EH (cell line): ENCODE results near the gene BRD7.
"Not testable (repeated sequence)": the region's sequence is repeated elsewhere in the genome, so short reads cannot be mapped to it uniquely, and the experiment has no call there.

Source experiments
- DNase-seq: peaks from one replicate; pipeline ENCODE4 v3.0.0-alpha.2; 2015; ENCODE audit warnings: low read depth

Gene BRD7

DNA sequence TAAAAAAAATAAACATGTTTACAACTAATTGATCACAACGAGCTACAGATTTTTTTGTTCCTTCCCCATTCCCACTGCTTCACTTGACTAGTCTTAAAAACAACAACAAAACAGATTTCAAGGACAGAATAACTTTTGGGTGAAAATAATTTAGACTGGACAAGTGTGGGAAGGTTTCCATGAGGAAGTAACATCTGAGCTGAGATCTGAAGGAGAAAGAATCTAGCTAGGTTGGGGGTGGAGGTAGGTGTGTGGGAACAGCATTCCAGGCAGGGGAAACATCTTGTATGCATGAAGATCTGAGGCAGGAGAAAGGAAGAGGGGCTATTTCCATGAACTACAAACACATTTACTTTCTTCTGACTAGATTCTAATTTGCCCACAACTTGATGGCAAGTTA lies 9.2 kb downstream of the BRD7 start:
- no peak for DNase-seq

DNA sequence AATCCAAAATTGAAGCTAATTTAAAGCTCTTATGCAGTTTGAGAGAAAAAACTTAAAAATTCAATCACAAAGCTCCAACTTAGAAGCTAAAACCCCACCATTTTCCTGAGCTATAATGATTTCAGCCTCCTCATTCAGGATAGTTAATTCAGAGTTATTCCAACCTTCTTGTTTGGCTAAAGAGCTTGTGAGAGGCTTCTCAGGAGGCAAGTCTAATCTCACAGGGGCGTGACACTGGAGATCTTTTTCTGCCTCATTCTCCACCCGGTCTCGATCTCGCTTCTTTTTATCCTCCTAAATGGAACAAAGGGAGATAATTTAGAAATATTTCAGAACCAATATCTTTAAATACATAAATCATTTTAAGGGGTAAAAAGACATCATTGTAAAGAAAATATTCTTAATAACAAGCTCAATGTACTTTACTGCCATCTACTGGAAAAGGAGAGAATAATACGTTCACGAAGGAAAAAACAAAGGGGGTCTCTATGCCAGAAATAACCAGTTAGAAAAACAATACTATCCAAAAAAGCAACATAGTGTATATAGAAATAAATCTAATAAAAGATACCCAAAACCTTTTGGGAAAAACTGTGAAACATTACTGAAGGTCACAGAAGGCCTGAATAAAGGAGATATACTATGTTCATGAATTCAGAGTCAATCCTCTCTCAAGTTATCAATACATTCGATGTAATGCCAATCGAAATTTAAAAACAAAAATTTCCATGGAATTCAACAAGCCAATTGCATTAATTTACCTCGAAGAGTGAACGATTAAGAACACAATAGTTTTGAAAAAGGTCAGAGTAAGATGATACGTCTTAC lies 13.9 kb downstream of the BRD7 start:
- DNase-seq: peak; percentile 30

DNA sequence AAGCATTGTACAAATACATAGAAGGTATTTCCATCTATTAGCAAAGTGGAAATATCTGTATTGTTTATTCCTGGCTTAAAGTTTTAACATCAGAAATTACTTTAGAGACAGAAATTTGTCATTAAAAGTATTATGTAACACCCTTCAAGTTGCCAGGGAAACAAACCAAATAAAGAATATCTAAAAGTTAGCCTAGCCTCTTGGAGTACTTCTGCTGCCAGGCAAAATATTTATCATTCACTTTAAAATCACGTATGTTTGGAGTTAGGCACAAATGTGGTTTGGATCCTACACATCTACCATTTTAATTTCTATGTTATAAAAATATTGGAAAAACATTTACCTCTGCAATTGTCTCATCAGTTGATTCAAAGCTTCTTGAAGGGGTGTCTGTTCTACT lies 14.7 kb downstream of the BRD7 start:
- DNase-seq: no peak

DNA sequence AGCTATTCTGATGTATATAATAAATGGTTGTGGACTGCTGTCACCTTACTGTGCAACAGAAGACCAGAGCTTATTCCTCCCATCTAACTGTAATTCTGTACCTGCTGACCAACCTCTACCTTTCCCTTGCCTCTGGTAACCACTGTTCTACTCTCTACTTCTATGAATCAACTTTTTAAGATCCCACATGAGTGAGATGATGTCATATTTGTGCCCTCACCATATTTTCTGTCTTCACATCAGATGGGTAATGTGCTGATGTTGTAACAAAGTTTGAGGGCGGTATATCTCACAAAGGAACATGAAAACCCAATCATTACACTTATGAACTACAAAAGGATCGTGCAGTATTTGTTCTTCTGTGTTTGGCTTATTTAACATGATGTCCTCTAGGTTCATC lies 16.8 kb downstream of the BRD7 start:
- DNase-seq: no peak

DNA sequence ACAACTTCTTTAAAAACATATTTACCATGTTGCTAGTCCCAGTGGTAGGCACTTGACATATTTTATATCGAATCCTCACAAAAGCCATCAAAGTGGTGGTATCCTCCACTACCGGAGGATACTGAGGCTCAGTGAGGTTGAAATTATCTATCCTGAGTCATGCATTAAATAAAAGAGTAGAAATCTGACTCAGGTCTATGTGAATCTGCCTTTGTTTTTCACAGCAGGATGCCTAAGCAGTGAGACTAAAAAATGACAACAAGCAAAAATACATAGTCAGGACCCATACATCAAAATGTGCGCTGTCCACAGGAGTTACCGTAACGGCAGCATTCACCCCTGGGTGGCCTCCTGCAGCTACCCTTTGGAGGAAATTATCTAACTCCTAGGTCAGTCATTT lies 17.7 kb downstream of the BRD7 start:
- DNase-seq: no peak

DNA sequence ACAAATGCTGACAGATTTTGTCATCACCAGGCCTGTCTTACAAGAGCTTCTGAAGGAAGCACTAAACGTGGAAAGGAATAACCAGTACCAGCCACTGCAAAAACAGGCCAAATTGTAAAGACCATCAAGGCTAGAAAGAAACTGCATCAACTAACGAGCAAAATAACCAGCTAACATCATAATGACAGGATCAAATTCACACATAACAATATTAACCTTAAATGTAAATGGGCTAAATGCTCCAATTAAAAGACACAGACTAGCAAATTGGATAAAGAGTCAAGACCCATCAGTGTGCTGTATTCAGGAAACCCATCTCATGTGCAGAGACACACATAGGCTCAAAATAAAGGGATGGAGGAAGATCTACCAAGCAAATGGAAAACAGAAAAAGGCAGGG lies 23.6 kb downstream of the BRD7 start:
- DNase-seq: not testable (repeated sequence)

DNA sequence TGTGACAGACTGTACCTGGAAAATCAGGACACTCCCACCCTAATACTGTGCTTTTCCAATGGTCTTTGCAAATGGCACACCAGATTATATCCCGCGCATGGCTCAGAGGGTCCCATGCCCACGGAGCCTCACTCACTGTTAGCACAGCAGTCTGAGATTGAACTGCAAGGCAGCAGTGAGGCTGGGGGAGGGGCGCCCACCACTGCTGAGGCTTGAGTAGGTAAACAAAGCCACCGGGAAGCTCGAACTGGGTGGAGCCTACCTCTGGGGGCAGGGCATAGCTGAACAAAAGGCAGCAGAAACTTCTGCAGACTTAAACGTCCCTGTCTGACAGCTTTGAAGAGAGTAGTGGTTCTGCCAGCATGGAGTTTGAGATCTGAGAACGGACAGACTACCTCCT lies 25.2 kb downstream of the BRD7 start:
- not testable (repeated sequence) for DNase-seq

DNA sequence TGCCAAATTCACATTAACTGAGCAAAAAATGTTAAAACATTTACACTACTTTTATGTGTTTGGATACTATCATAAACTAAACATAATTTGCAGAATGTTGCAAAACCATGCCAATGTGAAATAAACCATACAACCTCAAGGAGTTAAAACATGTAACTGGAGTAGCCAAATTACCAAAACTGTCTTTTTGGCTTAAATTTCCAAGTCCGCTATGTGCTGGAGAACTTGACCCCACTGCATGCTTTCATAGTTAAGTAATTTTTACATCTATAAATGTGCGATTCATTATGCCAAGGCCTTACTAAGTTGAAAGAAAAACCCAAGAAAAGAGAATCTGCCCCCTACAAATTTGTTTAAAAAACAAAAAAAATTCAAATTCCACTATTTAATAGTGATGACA lies 28.2 kb downstream of the BRD7 start:
- DNase-seq: peak; percentile 30

DNA sequence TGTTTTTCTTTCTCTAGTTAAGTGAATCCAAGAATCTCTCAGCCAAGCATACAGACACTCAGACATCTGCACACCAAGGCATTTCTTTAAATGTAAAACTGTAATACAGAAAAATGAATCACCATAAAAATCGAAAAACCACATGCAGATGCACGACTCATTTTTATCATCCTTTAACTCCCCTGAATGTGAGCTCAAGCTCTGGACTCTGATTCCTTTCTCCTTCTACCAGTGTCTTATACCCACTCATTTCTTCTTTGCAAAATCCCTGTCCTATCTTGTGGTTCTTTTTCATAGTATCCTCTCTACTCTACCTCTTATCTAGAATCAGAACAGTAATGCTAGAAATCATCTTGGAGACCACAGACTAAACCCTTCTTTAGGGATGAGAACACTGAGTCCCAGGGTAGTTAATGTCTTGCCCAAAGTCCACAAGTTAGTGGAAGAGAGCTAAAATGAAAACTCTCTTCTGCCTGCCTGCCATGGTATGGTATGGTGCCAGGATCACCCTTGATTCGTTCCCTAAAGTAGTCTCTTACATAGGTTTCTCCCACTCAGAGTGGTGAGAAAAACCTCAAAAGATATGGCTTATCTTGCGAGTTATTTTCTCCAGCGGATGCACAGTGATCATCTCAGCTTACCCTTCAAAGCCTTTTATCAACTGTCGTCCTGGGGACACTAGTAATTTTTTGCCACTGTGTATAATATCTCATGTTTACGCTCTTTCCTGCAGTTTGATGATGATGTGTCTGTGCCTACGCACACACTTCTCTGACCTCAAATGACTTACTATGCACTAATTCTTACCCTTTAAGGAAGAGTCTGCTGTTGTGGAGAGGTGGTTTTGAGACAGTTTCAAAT lies 30.2 kb downstream of the BRD7 start:
- peak; percentile 46 for DNase-seq

DNA sequence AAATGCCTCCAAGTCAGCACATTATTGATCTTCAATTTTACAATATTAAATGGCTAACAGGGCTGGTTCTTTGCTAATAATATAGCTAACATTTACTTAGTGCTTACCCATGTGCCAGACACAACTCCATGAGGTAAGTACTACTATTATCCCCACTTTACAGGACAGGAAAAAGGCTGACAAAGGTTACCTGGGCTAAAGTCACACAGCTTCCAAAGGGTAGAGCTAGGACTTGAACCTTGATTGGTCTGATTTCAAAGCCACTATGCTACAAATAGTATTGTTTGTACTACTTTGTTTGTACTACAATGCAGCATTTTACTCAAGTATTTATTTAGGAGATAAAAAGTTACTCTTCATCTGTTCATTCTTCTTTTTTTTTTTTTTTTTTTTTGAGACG lies 31.9 kb downstream of the BRD7 start:
- DNase-seq: no peak

DNA sequence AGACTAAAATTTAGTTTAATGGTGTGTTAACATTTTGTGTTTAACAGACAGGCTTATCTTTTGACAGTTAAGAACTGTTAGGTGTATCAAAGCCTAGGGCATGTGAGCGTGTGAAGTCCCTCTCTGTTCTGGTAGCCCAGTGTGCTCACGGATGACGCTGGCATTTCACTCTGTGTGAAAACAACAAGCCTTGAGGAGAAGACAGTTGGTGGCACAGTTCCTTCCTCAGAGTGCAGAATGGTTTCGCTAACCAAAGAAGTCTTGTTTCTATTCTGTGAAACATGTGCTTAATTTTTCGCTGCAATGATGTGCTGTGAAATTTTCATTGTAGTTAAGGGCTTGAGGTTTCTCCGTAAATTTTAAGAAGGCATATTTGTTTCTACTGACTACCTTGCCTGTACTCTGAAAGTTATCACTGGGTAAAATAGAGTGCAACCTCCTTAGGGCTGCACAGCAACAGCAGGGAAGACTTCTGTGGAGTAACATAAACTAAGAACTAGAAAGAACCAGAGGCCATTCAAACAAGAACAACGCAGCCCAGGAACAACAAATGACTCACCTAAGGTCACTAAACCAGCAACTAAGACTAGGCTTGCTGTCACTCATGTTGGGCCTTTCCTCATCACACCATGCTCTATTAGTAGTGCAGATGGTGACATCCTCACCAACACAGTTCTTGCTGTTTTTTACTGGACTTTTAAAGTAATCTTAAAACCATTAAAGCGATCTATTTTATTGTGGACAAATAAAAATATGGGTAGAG lies 33.4 kb downstream of the BRD7 start:
- peak; percentile 18 for DNase-seq

DNA sequence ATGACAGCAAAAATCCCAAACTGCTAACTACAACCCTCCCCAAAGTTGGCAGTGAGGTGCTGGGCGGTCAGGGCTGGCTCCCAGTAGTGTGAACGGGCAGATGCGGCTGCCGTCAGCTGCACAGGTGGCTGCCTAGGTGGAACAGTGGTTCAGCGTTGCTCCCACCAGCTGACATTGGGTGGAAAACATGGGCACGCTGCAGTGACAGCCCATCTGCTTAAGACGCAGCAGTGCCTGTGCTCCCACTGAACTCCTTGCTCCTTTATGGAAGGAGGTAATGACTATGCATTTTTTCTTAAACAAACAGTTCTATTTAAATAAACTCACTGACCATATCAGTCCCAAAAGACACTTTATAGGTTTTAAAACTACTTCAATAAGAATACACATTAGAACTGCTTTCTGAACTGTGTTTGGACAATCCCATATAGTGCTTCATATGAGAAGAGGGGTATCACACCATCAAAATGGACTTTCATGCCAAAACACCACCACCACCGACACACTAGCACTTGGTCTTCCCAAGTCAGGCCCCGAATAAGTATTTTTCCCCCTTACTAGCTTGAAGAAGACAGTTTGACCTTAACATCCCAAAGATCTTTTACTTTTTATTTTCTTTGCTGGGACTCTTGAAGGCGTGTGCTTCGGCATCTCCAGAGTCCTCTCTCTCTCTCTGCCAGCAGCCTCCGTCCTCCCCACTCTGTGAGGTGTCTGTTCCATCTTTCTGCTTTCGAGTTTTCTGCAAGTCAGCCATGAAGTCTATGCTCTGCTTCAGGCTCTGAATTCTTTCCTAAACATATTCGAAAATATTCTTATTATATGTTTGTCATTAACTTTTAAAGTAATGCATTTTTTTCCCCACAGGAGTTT lies 34.4 kb downstream of the BRD7 start:
- no peak for DNase-seq

DNA sequence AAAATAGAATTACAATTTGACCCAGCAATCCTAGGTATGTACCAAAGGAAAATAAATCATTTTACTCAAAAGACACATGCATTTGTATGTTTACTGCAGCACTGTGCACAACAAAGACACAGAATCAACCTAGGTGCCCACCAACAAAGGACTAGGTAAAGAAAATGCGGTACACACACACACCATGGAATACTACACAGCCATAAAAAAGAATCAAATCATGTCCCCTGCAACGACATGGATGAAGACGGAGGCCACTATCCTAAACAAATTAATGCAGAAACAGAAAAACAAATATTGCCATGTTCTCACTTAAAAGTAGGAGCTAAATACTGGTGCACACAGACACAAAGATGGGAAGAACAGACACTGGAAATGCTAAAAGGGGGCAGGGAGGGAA lies 36.2 kb downstream of the BRD7 start:
- no peak for DNase-seq

DNA sequence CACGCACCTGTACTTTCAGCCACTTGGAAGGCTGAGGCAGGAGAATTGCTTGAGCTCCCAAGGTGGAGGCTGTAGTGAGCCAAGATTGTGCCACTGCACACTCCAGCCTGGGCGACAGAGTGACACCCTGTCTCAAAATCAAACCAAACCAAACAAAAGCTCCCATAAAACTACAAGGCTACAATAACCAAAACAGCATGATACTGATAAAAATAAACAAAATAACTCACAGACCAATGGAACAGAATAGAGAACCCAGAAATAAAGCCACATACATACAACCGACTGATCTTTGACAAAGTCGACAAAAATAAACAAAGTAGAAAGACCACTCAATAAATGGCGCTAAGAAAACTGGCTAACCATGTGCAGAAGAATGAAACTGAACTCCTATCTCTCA lies 37.2 kb downstream of the BRD7 start:
- DNase-seq: no peak

DNA sequence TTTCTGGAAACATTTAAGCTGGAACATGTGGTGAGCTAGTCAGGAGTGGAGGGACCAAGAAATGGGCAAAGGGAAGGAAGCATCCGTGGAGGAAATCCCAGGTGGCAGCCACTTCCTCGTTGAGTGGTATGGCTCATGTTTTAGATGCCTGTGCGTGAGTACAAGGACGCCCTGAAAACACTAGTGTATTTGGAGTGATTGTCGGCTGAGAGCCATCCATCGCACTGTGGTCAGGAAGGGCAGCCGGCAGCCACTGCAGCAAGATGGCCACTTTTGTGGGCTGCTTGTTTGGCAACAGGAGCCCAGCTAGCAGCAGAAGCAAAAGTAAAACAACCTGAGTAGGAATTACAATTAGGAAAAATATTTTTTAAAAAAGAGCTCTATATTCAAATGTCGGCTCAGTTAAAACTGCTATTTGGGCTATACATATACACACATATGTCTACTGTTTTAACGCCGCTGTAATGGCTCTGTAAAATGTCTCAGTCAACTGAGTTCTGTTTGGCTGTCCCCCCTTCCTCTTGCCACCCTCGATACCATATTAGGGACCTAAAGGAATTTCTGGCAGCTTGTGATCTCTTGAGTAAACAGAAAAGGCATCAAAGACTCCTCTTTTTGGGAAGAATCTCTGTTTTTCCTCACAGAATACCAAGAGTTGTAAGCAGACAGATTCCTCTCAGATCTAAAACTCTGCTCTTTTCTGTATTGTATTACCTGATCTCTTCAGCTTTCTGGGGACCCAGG lies 39.2 kb downstream of the BRD7 start:
- no peak for DNase-seq

DNA sequence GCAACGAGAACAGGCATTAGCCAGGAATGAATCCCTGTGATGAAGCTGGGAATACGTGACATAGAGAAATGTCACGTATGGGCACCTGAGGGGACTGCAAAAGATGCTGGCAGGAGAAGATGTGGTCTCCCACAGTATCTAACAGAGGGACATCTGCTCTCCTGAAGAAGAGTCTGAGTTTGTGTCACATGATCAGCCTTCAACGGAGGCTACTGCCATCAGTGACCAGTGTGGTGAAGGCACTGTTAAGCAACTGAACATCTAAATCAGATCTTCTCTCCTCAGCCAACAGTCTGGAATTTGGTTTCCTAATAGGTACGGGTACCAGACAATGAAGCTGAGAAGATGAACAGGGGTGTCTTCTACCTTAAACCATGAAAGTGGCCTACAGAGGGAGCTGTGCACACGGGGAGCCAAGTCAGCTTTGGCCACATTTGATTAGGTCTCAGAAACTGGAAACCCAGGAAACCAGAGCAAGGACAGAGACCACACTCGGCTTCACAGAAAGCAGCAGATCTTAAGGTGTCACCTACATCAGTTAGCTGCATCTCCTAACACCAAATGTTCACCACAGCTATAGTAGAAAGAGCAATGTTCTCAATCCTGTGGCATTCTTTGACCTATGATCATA lies 41.8 kb downstream of the BRD7 start:
- DNase-seq: peak; percentile 35

DNA sequence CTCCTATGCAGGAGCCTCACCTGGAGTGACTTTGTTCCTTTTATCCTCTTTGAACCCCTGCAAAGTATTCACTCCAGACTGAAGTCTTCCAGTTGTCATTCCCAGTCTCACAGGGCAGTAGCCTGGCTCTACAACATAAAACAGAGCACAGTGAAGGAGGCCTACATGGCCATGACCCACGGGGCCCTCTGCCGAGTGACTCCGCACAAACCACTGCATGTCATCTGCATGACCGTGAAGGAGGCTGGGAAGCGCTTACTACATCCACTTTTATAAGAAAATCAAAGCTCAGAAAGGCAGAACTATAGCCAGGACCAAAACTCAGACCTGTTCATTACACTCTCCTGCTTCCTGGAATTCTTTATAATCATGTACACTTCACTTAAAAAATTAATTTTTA lies 42.5 kb downstream of the BRD7 start:
- DNase-seq: no peak

DNA sequence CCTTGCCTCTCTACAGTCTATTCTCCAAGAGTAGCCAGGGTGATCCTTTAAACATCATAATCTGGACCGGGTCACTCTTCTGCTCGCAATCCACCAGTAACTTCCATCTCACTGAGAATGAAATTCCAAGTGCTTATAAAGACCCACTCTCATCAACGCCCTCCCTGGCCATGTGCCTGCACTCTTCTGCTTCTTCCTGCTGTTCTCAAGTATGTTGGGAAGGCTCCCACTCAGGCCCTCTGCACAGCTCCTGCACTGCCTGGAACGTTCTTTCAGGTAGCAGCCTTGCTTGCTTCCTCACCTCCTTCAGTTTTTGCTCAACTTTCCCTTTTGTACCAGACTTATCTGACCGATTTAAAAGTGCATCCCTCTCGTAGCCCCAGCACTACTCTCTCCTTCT lies 44.4 kb downstream of the BRD7 start:
- no peak for DNase-seq

DNA sequence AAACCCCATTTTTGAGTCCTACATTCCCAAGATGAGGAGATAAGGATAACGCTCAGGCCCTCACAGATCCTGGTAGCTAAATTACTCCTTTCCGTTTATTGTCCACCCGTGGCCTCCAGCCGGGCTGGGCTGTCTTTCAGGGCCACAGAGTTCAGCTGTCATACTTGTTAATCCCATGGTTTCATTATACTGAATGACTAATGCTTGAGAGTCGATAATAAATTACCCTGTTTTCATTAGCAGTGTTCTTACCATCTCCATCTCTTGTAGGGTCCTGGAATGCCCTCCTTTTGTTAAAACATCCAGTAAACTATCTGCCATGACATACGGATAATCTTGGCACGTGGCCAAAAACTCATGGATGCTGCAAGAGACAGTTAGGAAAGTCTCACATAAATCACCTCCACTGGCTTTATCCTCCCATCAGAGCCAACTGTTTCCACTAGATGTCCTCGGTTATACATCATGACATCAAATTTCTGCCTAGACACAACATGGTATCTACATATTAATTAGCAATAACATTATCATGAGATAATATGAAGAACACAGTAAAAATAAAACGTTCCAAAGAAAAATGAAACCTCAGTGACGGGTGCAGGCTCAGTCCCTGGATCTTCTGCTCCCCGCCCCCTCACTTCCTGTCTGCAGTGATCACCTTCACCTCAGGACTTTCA lies 45.3 kb downstream of the BRD7 start:
- DNase-seq: peak; percentile 78

DNA sequence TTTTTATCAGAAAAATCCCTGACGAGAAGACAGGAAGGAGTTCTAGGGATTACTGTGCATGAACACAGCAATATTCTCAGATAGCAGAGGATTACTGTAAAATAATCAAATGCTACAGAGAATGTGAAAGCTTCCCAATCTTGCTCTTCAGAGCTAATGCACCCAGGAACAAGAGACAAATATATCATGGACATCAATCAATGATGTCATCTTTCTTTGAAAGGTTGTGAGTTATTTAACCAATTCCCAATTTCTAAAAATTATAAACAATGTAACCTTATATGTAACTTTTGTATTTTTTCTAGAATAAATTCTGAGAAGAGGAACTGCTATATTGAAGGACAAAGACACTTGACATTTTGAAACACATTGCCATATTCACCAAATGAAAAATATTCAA lies 46.5 kb downstream of the BRD7 start:
- DNase-seq: no peak
